RWPE2 (cell line): ENCODE results near the gene FILIP1.

ENCODE experiments used
- ATAC-seq: fragments of 200-7000 bp; cut with Tn5 transposase; 3 replicates; pipeline ENCODE4 v1.9.1; 2021; ENCODE audit warnings: low read depth
- DNase-seq: peaks from one replicate; pipeline ENCODE4 v3.0.0-alpha.2; 2020; ENCODE audit warnings: low spot score
- H3K27ac ChIP-seq: fragments of 450-650 bp; 2 replicates; pipeline ENCODE4 v1.5.1; 2017; ENCODE audit warnings: mild to moderate bottlenecking; ENCODE audit not compliant: poor library complexity, severe bottlenecking
- H3K27me3 ChIP-seq: fragments of 250-450 bp; sonication (Bioruptor Pico); 2 replicates; pipeline ENCODE4 v1.5.1; 2021; ENCODE audit warnings: mild to moderate bottlenecking, moderate library complexity; ENCODE audit not compliant: insufficient read depth, poor library complexity, severe bottlenecking
- H3K36me3 ChIP-seq: fragments of 250-450 bp; sonication (Bioruptor Pico); 2 replicates; pipeline ENCODE4 v1.5.1; 2020; ENCODE audit warnings: low read depth, mild to moderate bottlenecking, moderate library complexity
- H3K4me1 ChIP-seq: fragments of 250-450 bp; sonication (Bioruptor Pico); 2 replicates; pipeline ENCODE4 v1.5.1; 2021; ENCODE audit warnings: mild to moderate bottlenecking, moderate library complexity; ENCODE audit not compliant: insufficient read depth, poor library complexity, severe bottlenecking
- H3K4me3 ChIP-seq: fragments of 250-450 bp; sonication (Bioruptor Pico); 2 replicates; pipeline ENCODE4 v1.5.1; 2021; ENCODE audit warnings: mild to moderate bottlenecking, moderate library complexity; ENCODE audit not compliant: severe bottlenecking
- H3K9me3 ChIP-seq: fragments of 250-450 bp; sonication (Bioruptor Pico); 2 replicates; pipeline ENCODE4 v1.5.1; 2021; ENCODE audit warnings: mild to moderate bottlenecking, moderate library complexity; ENCODE audit not compliant: severe bottlenecking
- TF ChIP-seq, protein P1 (sequence below): fragments of 450-650 bp; IDR thresholded peaks from one replicate; pipeline ENCODE4 v1.5.1; 2017; ENCODE audit warnings: mild to moderate bottlenecking, moderate library complexity; ENCODE audit not compliant: poor library complexity, severe bottlenecking

Gene FILIP1

DNA sequence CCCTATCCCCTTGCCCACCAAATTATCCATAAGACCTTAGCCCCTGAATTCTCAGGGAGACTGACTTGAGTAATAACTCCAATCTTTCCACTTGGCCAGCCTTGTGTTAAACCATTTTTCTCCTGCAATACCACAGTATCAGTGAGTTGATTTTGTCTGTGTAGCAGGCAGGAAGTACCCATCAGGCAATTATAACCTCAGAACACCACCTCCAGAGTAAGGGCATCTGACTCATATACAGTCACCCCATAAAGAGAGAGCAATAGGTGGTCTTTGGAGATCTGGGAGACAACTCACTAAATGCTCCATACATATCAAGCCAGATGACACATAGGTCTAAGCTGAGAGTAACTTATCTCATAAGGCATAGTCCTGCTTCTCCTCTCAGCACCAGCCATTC, 83.7 kb downstream of the FILIP1 start:
- TF ChIP-seq, protein P1, sequence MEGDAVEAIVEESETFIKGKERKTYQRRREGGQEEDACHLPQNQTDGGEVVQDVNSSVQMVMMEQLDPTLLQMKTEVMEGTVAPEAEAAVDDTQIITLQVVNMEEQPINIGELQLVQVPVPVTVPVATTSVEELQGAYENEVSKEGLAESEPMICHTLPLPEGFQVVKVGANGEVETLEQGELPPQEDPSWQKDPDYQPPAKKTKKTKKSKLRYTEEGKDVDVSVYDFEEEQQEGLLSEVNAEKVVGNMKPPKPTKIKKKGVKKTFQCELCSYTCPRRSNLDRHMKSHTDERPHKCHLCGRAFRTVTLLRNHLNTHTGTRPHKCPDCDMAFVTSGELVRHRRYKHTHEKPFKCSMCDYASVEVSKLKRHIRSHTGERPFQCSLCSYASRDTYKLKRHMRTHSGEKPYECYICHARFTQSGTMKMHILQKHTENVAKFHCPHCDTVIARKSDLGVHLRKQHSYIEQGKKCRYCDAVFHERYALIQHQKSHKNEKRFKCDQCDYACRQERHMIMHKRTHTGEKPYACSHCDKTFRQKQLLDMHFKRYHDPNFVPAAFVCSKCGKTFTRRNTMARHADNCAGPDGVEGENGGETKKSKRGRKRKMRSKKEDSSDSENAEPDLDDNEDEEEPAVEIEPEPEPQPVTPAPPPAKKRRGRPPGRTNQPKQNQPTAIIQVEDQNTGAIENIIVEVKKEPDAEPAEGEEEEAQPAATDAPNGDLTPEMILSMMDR, result no peak
- ATAC-seq, result no peak
- peaks cover 2% of the 10 kb centered on the region for H3K9me3 ChIP-seq
- no peaks in the 10 kb centered on the region for H3K4me1 ChIP-seq
- H3K27me3 ChIP-seq, result no peaks in the 10 kb centered on the region
- H3K4me3 ChIP-seq, result no peak overlapping the region
- no peaks in the 10 kb centered on the region for H3K36me3 ChIP-seq
- no peak for DNase-seq
- H3K27ac ChIP-seq, result no peak overlapping the region

DNA sequence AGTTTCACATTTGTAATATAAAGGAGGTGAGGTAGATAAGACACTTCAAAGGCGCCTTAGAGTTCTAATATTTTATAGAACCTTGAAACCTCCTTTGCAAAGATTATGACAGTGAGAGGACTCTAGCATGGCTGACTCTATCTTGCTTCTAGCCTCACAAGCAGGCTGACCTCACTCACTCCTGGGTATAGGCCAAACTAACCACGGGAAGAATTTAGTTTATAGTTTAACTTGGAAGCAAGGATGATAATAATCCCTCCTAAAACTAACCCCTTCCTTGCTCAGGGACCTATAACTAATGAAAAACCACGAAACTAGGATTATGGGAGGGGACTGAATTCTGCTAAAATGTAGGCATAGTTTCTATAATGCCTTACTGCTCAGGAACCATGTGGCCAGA, 84.3 kb downstream of the FILIP1 start:
- Histone ChIP-seq H3K36me3 (no peaks in the 10 kb centered on the region), H3K4me1 (no peaks in the 10 kb centered on the region), H3K4me3 (no peak overlapping the region), H3K9me3 (peaks cover 2% of the 10 kb centered on the region), H3K27me3 (no peaks in the 10 kb centered on the region), H3K27ac (no peak overlapping the region)
- no peak for DNase-seq
- TF ChIP-seq, protein P1, result no peak
- ATAC-seq, result no peak

DNA sequence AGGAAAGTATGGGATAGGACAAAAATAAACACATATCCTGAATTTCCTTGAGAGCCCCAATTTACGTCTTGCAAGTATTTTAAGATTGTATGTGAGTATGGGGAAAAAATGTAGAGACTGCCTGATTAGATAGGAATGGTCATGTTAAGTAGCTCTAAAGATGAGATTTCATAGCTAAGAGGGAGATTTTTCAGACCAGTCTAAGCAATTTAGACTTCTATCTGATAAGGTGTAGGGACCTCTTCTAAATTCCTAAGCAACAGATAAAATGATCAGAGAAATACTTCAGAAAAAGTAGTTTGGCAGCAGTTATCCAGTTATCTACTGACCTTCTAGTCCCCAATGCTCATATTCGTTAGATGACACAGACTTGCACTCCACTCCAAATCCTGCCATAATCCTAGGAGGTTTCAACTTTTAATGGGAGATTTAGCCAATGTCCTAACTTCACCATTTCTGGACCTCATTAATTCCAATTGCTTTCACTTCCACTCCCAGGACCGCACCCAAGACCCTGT, 90.0 kb downstream of the FILIP1 start:
- no peaks in the 10 kb centered on the region for H3K36me3 ChIP-seq
- no peak overlapping the region for H3K4me3 ChIP-seq
- H3K4me1 ChIP-seq, result no peaks in the 10 kb centered on the region
- DNase-seq (no peak), ATAC-seq (no peak)
- TF ChIP-seq, protein P1, result no peak
- H3K27ac ChIP-seq, result no peak overlapping the region
- H3K27me3 ChIP-seq, result no peaks in the 10 kb centered on the region
- no peaks in the 10 kb centered on the region for H3K9me3 ChIP-seq

DNA sequence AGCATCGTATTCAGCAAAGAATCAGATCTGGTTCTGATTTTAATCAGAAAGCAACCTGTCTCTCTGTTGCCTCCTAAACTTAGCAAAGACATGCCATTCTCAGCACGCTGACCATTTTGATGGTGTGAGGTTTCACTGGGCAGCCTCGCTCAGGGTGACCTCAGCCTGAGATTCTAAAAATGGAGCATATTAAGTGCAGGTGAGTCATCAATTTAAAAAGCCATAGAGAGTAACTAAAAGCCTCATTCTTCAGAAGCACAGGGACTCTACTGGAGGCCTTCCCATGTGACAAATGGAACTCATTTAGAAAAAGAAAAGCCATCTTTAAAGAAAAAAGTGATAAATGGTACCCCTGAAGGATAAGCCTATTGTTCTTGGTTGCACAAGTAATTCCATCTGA, 91.3 kb downstream of the FILIP1 start:
- Histone ChIP-seq H3K36me3 (no peaks in the 10 kb centered on the region), H3K27ac (no peak overlapping the region), H3K4me3 (no peak overlapping the region), H3K9me3 (no peaks in the 10 kb centered on the region), H3K4me1 (no peaks in the 10 kb centered on the region), H3K27me3 (no peaks in the 10 kb centered on the region)
- DNase-seq (no peak), ATAC-seq (peak; percentile 58)
- TF ChIP-seq, protein P1, result no peak

DNA sequence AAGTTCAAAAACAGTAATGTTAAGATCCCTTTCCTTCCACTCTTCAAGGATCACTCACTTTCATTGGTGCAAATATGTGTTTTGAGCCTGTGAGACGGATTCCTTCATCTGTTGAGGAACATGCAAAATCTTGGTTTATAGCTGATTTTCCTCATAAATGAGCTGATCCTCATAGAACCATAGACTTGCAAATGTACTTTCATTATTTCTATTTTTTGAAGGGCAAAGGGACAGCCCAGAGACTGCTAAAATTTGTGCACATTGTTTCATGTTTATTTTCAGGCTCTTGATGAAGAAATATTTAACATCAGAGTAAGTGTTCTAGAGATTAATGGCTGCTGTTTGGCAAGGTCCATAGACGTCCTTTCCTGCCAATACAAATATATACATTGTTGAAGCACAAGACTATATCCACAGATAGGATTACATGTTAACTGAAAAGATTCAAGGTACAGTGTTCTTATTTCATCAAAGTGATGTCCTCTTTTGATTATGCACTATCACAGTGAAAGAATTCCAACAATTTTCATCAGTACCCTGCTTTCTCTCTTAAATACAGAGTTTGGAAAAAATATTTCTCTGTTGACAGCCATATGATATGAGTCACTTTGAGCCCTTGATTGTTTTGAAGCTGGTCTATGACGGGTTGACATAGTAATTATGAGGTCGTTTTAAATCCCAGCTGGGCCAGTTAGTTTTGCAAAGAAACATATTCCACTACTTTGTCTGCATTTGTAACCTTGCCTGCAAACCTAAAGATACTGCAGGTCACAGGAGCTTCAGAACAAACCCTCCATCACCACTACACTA, 95.7 kb downstream of the FILIP1 start:
- TF ChIP-seq, protein P1, result no peak
- Histone ChIP-seq H3K27me3 (no peaks in the 10 kb centered on the region), H3K9me3 (no peaks in the 10 kb centered on the region), H3K36me3 (no peaks in the 10 kb centered on the region), H3K4me1 (no peaks in the 10 kb centered on the region), H3K27ac (no peak overlapping the region), H3K4me3 (no peak overlapping the region)
- DNase-seq (no peak), ATAC-seq (no peak)
